A673 (cell line): ENCODE results near the gene ZNF460.

ENCODE experiments used
- EZH2 ChIP-seq: fragments of 200-600 bp; sonication (generic); IDR thresholded peaks from 2 replicates; pipeline ENCODE4 v1.6.1; 2017; ENCODE audit warnings: borderline replicate concordance, low read depth, mild to moderate bottlenecking, mixed read lengths, antibody characterized with exemption, low read length; ENCODE audit not compliant: poor library complexity, severe bottlenecking
- TF ChIP-seq, protein P1 (sequence below): fragments of 300-800, 200-600 bp; sonication (generic); conservative IDR thresholded peaks from 2 replicates; pipeline ENCODE4 v1.5.1; 2017; ENCODE audit warnings: low read depth, mild to moderate bottlenecking, antibody characterized with exemption, low read length, moderate library complexity, mixed read lengths

DNA sequence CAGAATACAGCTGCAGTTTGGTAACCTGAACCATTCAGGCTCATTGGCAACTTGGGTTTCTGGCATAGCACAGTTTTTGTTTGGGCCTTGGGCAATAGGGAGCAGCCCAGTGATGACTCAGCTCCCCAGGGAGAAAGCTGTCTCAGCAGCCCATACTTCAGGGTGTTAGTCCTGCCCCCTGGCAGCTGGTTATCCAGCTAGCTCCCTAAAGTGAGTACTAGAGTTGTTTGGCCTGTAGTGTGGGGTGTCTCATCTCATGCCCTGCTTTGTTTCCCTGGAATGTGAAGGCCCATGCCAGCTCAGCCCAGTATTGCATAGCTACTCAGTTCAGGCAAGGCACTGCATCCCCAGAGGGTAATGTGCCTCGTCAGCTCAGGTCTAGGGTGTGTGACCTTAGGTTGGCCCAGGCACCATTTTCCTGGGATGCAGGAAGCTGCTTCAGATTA is 21.8 kb downstream of the ZNF460 start:
- TF ChIP-seq, protein P1, sequence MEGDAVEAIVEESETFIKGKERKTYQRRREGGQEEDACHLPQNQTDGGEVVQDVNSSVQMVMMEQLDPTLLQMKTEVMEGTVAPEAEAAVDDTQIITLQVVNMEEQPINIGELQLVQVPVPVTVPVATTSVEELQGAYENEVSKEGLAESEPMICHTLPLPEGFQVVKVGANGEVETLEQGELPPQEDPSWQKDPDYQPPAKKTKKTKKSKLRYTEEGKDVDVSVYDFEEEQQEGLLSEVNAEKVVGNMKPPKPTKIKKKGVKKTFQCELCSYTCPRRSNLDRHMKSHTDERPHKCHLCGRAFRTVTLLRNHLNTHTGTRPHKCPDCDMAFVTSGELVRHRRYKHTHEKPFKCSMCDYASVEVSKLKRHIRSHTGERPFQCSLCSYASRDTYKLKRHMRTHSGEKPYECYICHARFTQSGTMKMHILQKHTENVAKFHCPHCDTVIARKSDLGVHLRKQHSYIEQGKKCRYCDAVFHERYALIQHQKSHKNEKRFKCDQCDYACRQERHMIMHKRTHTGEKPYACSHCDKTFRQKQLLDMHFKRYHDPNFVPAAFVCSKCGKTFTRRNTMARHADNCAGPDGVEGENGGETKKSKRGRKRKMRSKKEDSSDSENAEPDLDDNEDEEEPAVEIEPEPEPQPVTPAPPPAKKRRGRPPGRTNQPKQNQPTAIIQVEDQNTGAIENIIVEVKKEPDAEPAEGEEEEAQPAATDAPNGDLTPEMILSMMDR: no peak
- no peak for TF ChIP-seq EZH2
